Neutrophil (primary cell): ENCODE results near the gene UBE2O.

ENCODE experiments used
- H3K27ac ChIP-seq: fragments of 200-600 bp; sonication (generic); 2 replicates; pipeline ENCODE4 v1.5.1; 2016; ENCODE audit warnings: mild to moderate bottlenecking, moderate library complexity
- H3K27me3 ChIP-seq: fragments of 200-600 bp; sonication (generic); 2 replicates; pipeline ENCODE4 v1.6.0; 2016; ENCODE audit warnings: mild to moderate bottlenecking
- H3K36me3 ChIP-seq: fragments of 200-600 bp; sonication (generic); 2 replicates; pipeline ENCODE4 v1.5.1; 2017
- H3K4me1 ChIP-seq, 2 experiments: fragments of 200-600 bp in 1 of 2; sonication (generic) in 1 of 2; 1 replicate in 1 of 2; 2 replicates in 1 of 2; pipeline versions ENCODE4 v1.5.1 to v1.6.1; 2013 to 2016; ENCODE audit warnings: low read depth in 1 of 2, low read length in 1 of 2, mild to moderate bottlenecking in 1 of 2, moderate library complexity in 1 of 2; ENCODE audit not compliant: control insufficient read depth in 1 of 2, insufficient read depth in 1 of 2
- H3K4me3 ChIP-seq, 2 experiments: fragments of 200-600 bp in 1 of 2; sonication (generic) in 1 of 2; 1 replicate in 1 of 2; 2 replicates in 1 of 2; pipeline ENCODE4 v1.5.1; 2013 to 2016; ENCODE audit warnings: low read depth in 1 of 2, low read length in 1 of 2, mild to moderate bottlenecking in 1 of 2, moderate library complexity in 1 of 2
- H3K9me3 ChIP-seq: fragments of 200-600 bp; sonication (generic); 2 replicates; pipeline ENCODE4 v1.5.1; 2016
- CTCF ChIP-seq: fragments of 200-600 bp; sonication (generic); IDR thresholded peaks from 2 replicates; pipeline ENCODE4 v1.5.1; 2016; ENCODE audit warnings: antibody characterized with exemption

Gene UBE2O

DNA sequence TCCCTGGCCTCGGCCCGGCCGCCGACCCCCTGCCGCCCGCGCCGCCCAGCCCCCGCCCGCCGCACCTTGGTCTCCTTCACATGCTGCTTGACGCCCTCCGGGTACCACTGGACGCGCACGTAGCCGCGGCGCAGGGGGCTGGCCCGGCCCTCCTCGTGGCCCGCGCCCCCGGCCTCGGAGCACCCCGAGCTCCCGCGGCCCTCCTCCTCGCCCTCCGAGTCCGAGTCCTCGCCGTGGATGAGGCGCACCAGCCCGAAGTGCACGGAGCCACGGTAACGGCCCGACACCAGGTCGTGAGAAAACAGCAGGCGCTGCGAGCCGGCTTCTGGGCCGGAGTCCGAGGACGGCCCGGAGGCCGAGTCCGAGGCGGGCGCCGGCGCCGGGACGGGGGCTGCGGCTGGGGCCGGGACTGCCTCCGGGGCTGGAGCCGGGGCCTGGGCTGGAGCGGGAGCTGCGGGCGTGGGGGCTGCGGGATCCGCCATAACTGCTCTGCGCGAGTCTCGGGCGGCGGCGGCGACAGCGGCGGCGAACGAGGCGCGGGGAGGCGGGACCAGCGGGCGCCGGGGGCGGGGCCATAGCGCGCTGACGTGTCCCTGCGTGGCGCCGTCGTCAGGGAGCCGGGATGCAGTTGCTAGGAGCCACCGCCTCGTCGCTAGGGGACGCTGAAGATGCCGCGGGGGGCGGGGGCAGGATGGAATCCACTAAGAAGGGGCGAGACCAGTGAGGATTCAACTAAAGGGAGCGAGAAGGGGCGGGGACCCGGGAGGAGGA, at the start of gene UBE2O:
Gene UBE2O (minus strand): TSS at position 493 of the 771 bp plus-strand sequence. CDS start 11 bp downstream, at position 482.
- H3K36me3 ChIP-seq: no peaks in the 10 kb centered on the region
- peak within 1 kb of the TSS; percentile 79 to 92 for H3K4me3 ChIP-seq
- peak; percentile 78 for TF ChIP-seq CTCF
- peak within 1 kb of the TSS; percentile 75 for H3K27ac ChIP-seq
- H3K9me3 ChIP-seq: no peaks in the 10 kb centered on the region
- H3K27me3 ChIP-seq: peaks cover 10% of the 10 kb centered on the region
- peaks cover 7 to 18% of the 10 kb centered on the region in 2 experiments for H3K4me1 ChIP-seq

DNA sequence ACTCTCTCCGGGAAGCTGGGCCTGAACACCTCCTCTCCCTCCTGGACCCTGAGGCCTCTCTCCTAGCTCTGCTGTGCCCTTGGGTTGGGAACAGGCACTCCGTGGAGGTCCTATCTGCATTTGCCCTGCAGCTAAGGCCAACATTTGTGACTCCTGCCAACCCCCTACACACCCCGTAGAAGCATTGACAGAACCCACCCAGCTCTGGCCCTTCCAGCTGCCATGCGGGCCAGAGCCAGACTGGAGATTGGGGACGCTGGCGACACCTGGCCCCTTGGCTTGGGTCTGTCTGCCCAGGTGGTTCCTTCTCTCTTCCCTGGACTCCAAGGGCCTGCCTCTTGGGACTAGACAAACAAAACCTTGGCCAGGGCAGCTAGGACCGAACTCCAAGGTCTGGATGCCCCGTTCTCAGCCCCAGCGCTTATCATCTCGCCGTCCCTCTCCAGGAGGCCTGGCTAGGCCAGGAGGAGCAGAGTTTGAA, 48.9 kb upstream of the UBE2O start:
- H3K9me3 ChIP-seq: no peaks in the 10 kb centered on the region
- no peaks in the 10 kb centered on the region for H3K27me3 ChIP-seq
- TF ChIP-seq CTCF: no peak
- H3K4me1 ChIP-seq: peaks cover 49 to 65% of the 10 kb centered on the region in 2 experiments
- no peaks in the 10 kb centered on the region for H3K36me3 ChIP-seq
- H3K27ac ChIP-seq: peak overlapping the region; percentile 90
- peak overlapping the region; percentile 86 to 91 for H3K4me3 ChIP-seq

- Histone ChIP-seq H3K27ac (peak within 1 kb of the TSS; percentile 90), H3K4me1 (peaks cover 49 to 60% of the 10 kb centered on the region in 2 experiments), H3K27me3 (no peaks in the 10 kb centered on the region), H3K36me3 (no peaks in the 10 kb centered on the region), H3K4me3 (peak within 1 kb of the TSS; percentile 86 to 91), H3K9me3 (no peaks in the 10 kb centered on the region)
- peak; percentile 68 for TF ChIP-seq CTCF
These were observed 48.3 kb upstream of the UBE2O start, which contains the start of gene RHBDF2 for GRCh38 chr17:76501018-76501826. Gene RHBDF2, minus strand, starts transcription at chr17:76501423. Its CDS starts 19,899 bp downstream, at chr17:76481524.

DNA sequence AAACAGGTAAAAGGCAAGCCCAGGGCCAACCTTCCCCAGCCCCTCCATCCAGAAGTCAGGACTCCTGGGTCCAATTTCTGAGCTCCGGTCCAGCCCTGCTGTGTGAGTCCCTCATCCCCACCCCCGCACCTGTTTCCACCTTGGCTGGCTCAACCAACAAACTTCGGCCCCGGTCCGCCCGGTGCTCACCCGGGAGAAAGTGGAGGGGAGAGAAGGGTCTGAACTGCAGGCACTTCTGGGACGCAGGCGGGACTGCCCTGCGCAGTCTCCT, 47.7 kb upstream of the UBE2O start:
- H3K4me1 ChIP-seq: peaks cover 49 to 58% of the 10 kb centered on the region in 2 experiments
- peak overlapping the region; percentile 90 for H3K27ac ChIP-seq

More for the DNA sequence above, 47.7 kb upstream of the UBE2O start:
- no peaks in the 10 kb centered on the region for H3K27me3 ChIP-seq
- no peaks in the 10 kb centered on the region for H3K9me3 ChIP-seq
- no peaks in the 10 kb centered on the region for H3K36me3 ChIP-seq
- TF ChIP-seq CTCF: no peak
- peak overlapping the region; percentile 86 to 91 for H3K4me3 ChIP-seq
